H1 (cell line): ENCODE results near the gene TBC1D22A. TPM values are rescaled to one million over a fixed set of nuclear protein-coding genes. Genes with fewer than 3 reads are reported as not detected.
"Not testable (repeated sequence)": the region's sequence is repeated elsewhere in the genome, so short reads cannot be mapped to it uniquely, and the experiment has no call there.

Experiments
- CTCF ChIA-PET: fragments of 300-600 bp; sonication (Branson Sonifier 250); formaldehyde crosslinking; loops from one replicate; lab custom pipeline; 2021; ENCODE audit not compliant: partially characterized antibody; lab: Charles Lee
- POLR2A ChIA-PET: fragments of 300-600 bp; sonication (Branson Sonifier 250); formaldehyde crosslinking; loops from one replicate; lab custom pipeline; 2021; ENCODE audit warnings: inconsistent platforms; ENCODE audit not compliant: partially characterized antibody; lab: Charles Lee
- DNase-seq, 2 experiments: peaks; one replicate each; pipeline versions ENCODE4 v3.0.0 to v3.0.0-alpha.2; 2010 to 2022; ENCODE audit warnings: low spot score in 2 of 2, low read depth in 1 of 2, mixed read lengths in 1 of 2
- FAIRE-seq: peaks from 2 replicates; lab custom pipeline; 2011; peaks lifted over from hg19 to GRCh38; lab: Jason Lieb, UNC
- H2AFZ ChIP-seq: 2 replicates; pipeline ENCODE4 v1.8.1; 2012; ENCODE audit warnings: low read length, inconsistent platforms
- H2AK5ac ChIP-seq: 2 replicates; pipeline ENCODE4 v1.6.1; 2013; ENCODE audit warnings: low read depth, low read length
- H2BK120ac ChIP-seq: replicated peaks from 2 replicates; pipeline ENCODE3; 2013; ENCODE audit warnings: low read depth, low read length, inconsistent platforms
- H2BK12ac ChIP-seq: 2 replicates; pipeline ENCODE4 v1.6.1; 2013; ENCODE audit warnings: low read depth, low read length
- H2BK15ac ChIP-seq: 2 replicates; pipeline ENCODE4 v1.6.1; 2013; ENCODE audit warnings: low read length
- H2BK20ac ChIP-seq: 2 replicates; pipeline ENCODE4 v1.6.1; 2013; ENCODE audit warnings: low read length
- H2BK5ac ChIP-seq: 2 replicates; pipeline ENCODE4 v1.6.1; 2013; ENCODE audit warnings: low read depth, low read length
- H3K14ac ChIP-seq: 2 replicates; pipeline ENCODE4 v1.6.1; 2013; ENCODE audit warnings: inconsistent platforms; ENCODE audit not compliant: insufficient read length
- H3K18ac ChIP-seq: 2 replicates; pipeline ENCODE4 v1.6.1; 2013; ENCODE audit warnings: low read length; ENCODE audit errors: extremely low read depth
- H3K23ac ChIP-seq: 2 replicates; pipeline ENCODE4 v1.6.1; 2013; ENCODE audit warnings: inconsistent platforms; ENCODE audit not compliant: insufficient read length
- H3K23me2 ChIP-seq: 2 replicates; pipeline ENCODE4 v1.6.1; 2013; ENCODE audit warnings: low read depth, low read length
- H3K27ac ChIP-seq: 2 replicates; pipeline ENCODE4 v1.6.1; 2011; ENCODE audit warnings: low read depth, low read length, inconsistent platforms
- H3K27me3 ChIP-seq, 4 experiments: replicated peaks in 1 of 4; 1 replicate in 1 of 4; 2 replicates in 3 of 4; pipeline versions ENCODE4 v1.6.1 to v1.8.1; 2011 to 2013; ENCODE audit warnings: low read length in 3 of 4, mild to moderate bottlenecking in 3 of 4, inconsistent platforms in 2 of 4, mixed read lengths in 2 of 4, moderate library complexity in 1 of 4; ENCODE audit not compliant: control insufficient read depth in 3 of 4, insufficient read depth in 3 of 4; ENCODE audit errors: extremely low read depth in 1 of 4
- H3K36me3 ChIP-seq, 4 experiments: 2 replicates each; pipeline versions ENCODE4 v1.6.1 to v1.8.1; 2011 to 2013; ENCODE audit warnings: mild to moderate bottlenecking in 4 of 4, low read length in 3 of 4, moderate library complexity in 2 of 4, control low read depth in 1 of 4, inconsistent platforms in 1 of 4; ENCODE audit not compliant: insufficient read depth in 4 of 4, control insufficient read depth in 2 of 4
- H3K4ac ChIP-seq: replicated peaks from 2 replicates; pipeline ENCODE3; 2013; ENCODE audit warnings: low read length, low read depth, mixed read lengths, inconsistent platforms; ENCODE audit not compliant: insufficient read length
- H3K4me1 ChIP-seq, 4 experiments: replicated peaks in 1 of 4; 1 replicate in 1 of 4; 2 replicates in 3 of 4; pipeline versions ENCODE4 v1.6.1 to v1.8.1; 2011 to 2013; ENCODE audit warnings: low read length in 3 of 4, inconsistent platforms in 2 of 4, mixed read lengths in 1 of 4; ENCODE audit not compliant: insufficient read depth in 4 of 4, control insufficient read depth in 3 of 4
- H3K4me2 ChIP-seq, 2 experiments: 2 replicates each; pipeline versions ENCODE4 v1.6.1 to v1.8.1; 2011 to 2013; ENCODE audit warnings: low read depth in 2 of 2, low read length in 2 of 2, control low read depth in 1 of 2, inconsistent platforms in 1 of 2, mild to moderate bottlenecking in 1 of 2; ENCODE audit not compliant: insufficient read depth in 1 of 2
- H3K4me3 ChIP-seq, 4 experiments: fragments of 200-600, 300-600 bp in 1 of 4; sonication (generic), shearing (Covaris generic), sonication (Bioruptor Twin) in 1 of 4; 2 replicates each; pipeline versions ENCODE4 v1.5.1 to v1.8.1; 2011 to 2016; ENCODE audit warnings: low read length in 4 of 4, low read depth in 3 of 4, control low read depth in 2 of 4, inconsistent platforms in 2 of 4, mild to moderate bottlenecking in 2 of 4, mixed read lengths in 1 of 4, moderate library complexity in 1 of 4; ENCODE audit not compliant: insufficient read depth in 2 of 4; ENCODE audit errors: extremely low read depth in 1 of 4
- H3K56ac ChIP-seq: replicated peaks from 2 replicates; pipeline ENCODE3; 2013; ENCODE audit warnings: low read depth, mild to moderate bottlenecking, mixed read lengths, low read length, inconsistent platforms; ENCODE audit not compliant: insufficient read length
- H3K79me1 ChIP-seq: 2 replicates; pipeline ENCODE4 v1.6.1; 2013; ENCODE audit warnings: low read depth, low read length, control low read depth
- H3K79me2 ChIP-seq, 2 experiments: 2 replicates each; pipeline versions ENCODE4 v1.6.1 to v1.8.1; 2012 to 2013; ENCODE audit warnings: low read length in 2 of 2, mild to moderate bottlenecking in 2 of 2, inconsistent platforms in 1 of 2; ENCODE audit not compliant: insufficient read depth in 2 of 2, control insufficient read depth in 1 of 2
- H3K9ac ChIP-seq, 4 experiments: replicated peaks in 1 of 4; 1 replicate in 1 of 4; 2 replicates in 3 of 4; pipeline versions ENCODE4 v1.6.1 to v1.8.1; 2011 to 2013; ENCODE audit warnings: low read depth in 3 of 4, low read length in 3 of 4, control low read depth in 2 of 4, mild to moderate bottlenecking in 2 of 4, moderate library complexity in 2 of 4, inconsistent platforms in 1 of 4; ENCODE audit errors: extremely low read depth in 1 of 4
- H3K9me3 ChIP-seq, 2 experiments: 2 replicates each; pipeline versions ENCODE4 v1.6.1 to v1.8.1; 2012 to 2013; ENCODE audit warnings: mild to moderate bottlenecking in 2 of 2, moderate library complexity in 2 of 2, control low read depth in 1 of 2, inconsistent platforms in 1 of 2, low read depth in 1 of 2, low read length in 1 of 2, mixed read lengths in 1 of 2; ENCODE audit not compliant: insufficient read depth in 2 of 2
- H4K20me1 ChIP-seq, 2 experiments: replicated peaks in 1 of 2; 2 replicates each; pipeline versions ENCODE3 to v1.8.1; 2011 to 2013; ENCODE audit warnings: inconsistent platforms in 2 of 2, low read length in 2 of 2, mild to moderate bottlenecking in 1 of 2; ENCODE audit not compliant: insufficient read depth in 2 of 2, control insufficient read depth in 1 of 2
- H4K5ac ChIP-seq: 2 replicates; pipeline ENCODE4 v1.6.1; 2013; ENCODE audit warnings: low read length, low read depth, mixed read lengths, inconsistent platforms; ENCODE audit not compliant: insufficient read length
- H4K8ac ChIP-seq: 2 replicates; pipeline ENCODE4 v1.8.0; 2013; ENCODE audit warnings: mild to moderate bottlenecking, moderate library complexity, low read length, inconsistent platforms; ENCODE audit not compliant: insufficient read depth; ENCODE audit errors: extremely low read depth
- H4K91ac ChIP-seq: replicated peaks from 2 replicates; pipeline ENCODE3; 2013; ENCODE audit warnings: low read length, mixed read lengths, inconsistent platforms; ENCODE audit not compliant: insufficient read length
- WGBS, 2 experiments: shearing (Covaris generic) in 1 of 2; methylation state at CpG; one replicate each; pipeline versions ENCODE4 v1.1.6 to v1.1.7; 2013 to 2015; ENCODE audit warnings: low lambda C conversion rate in 2 of 2, mixed read lengths in 2 of 2, inconsistent platforms in 1 of 2, low coverage in 1 of 2, missing lambda C conversion rate in 1 of 2; ENCODE audit not compliant: insufficient replicate concordance in 2 of 2, insufficient coverage in 1 of 2, insufficient read length in 1 of 2; ENCODE audit errors: extremely low coverage in 1 of 2, missing lambda C conversion rate in 1 of 2; 5-methylcytosine and 5-hydroxymethylcytosine counted together
- polyA plus RNA-seq, 7 experiments: library from polyadenylated mRNA; depleted of rRNA in 3 of 7; stranded (reverse) in 5 of 7; unstranded in 2 of 7; fragments of >200 nt in 5 of 7; fragments of 200-250 nt in 2 of 7; gene quantifications; 1 replicate in 5 of 7; 2 replicates in 1 of 7; 4 replicates in 1 of 7; pipeline versions ENCODE4 v1.2.1 to v1.2.3, GENCODE V29; 2011 to 2013; ENCODE audit warnings: missing spikeins in 2 of 7, mixed read lengths in 2 of 7
- total RNA-seq: library from RNA; stranded (reverse); fragmentation: NEBNext Ultra II Directional; extraction: Animal tissue kit (Norgen Biotek cat#: 25700); gene quantifications from 2 replicates; pipeline ENCODE4 v1.2.1, GENCODE V29; 2021

Gene TBC1D22A
- total and polyA plus RNA-seq, 2 of the 8 experiments (the other 6 are each of a cell fraction or from before 2014, with no cell fraction given), result 11.9 to 18.4 TPM

DNA sequence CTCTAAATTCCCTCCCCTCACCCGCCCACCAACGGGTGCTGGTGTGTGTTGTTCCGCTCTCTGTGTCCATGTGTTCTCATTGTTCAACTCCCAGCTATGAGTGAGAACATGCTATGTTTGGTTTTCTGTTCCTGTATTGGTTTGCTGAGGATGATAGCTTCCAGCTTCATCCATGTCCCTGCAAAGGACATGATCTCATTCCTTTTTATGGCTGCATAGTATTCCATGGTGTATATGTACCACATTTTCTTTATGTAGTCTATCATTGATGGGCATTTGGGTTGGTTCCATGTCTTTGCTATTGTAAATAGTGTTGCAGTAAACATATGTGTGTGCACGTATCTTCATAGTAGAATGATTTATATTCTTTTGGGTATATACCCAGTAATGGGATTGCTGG lies 54.9 kb downstream of the TBC1D22A start:
- H3K4me1 ChIP-seq, H3K36me3 ChIP-seq, H3K79me1 ChIP-seq, H3K27ac ChIP-seq, H3K4me3 ChIP-seq, H2BK15ac ChIP-seq, H3K56ac ChIP-seq, H3K14ac ChIP-seq, POLR2A ChIA-PET, H2BK12ac ChIP-seq, H3K23ac ChIP-seq, H2AFZ ChIP-seq, H2BK120ac ChIP-seq, H2BK5ac ChIP-seq, H4K5ac ChIP-seq, H2AK5ac ChIP-seq, H3K9ac ChIP-seq, DNase-seq, H4K20me1 ChIP-seq, H3K4me2 ChIP-seq, FAIRE-seq, H4K91ac ChIP-seq, H3K27me3 ChIP-seq, H2BK20ac ChIP-seq, H3K4ac ChIP-seq, H3K79me2 ChIP-seq, H3K9me3 ChIP-seq, H3K23me2 ChIP-seq, H3K18ac ChIP-seq, H4K8ac ChIP-seq: not testable (repeated sequence)
- 93% methylated on average over 4 of the region's 4 CpGs; no CpG with 5 or more reads in 1 of the 2 experiments for WGBS, 2 experiments
- CTCF ChIA-PET, result interaction anchor here (0.6 to 2.8 kb wide), 2 partner anchors 14 to 1049 kb away, joined by 3 to 17 read pairs; no protein-coding TSS in a partner anchor
